Bronchial epithelial cell (primary cell): Measurements from ENCODE around the gene NEMP1. TPM values are rescaled to one million over a fixed set of nuclear protein-coding genes. Genes with fewer than 3 reads are reported as not detected.

Source experiments
- DNase-seq: peaks from one replicate; pipeline ENCODE4 v3.0.0-alpha.2; 2010; ENCODE audit warnings: low read depth
- FAIRE-seq: peaks from 2 replicates; lab custom pipeline; 2011; peaks lifted over from hg19 to GRCh38; lab: Jason Lieb, UNC
- H3K27me3 ChIP-seq: 2 replicates; pipeline ENCODE4 v1.5.1; 2011; ENCODE audit warnings: low read length; ENCODE audit not compliant: control insufficient read depth, insufficient read depth
- H3K36me3 ChIP-seq: 2 replicates; pipeline ENCODE4 v1.5.1; 2011; ENCODE audit warnings: low read length; ENCODE audit not compliant: control insufficient read depth, insufficient read depth
- H3K4me3 ChIP-seq: 2 replicates; pipeline ENCODE4 v1.5.1; 2011; ENCODE audit warnings: mild to moderate bottlenecking, low read depth, low read length, control low read depth
- total RNA-seq: library from RNA; depleted of rRNA; stranded (reverse); fragments of >200 nt; gene quantifications from 2 replicates; pipeline ENCODE4 v1.2.1, GENCODE V29; 2014
- TF ChIP-seq, protein P1 (sequence below): IDR thresholded peaks from 2 replicates; pipeline ENCODE4 v1.5.1; 2011; ENCODE audit warnings: mild to moderate bottlenecking, moderate library complexity, low read length, control low read depth, inconsistent platforms; ENCODE audit not compliant: insufficient read depth, severe bottlenecking

The NEMP1 gene
- total RNA-seq, 1 donor from 2014 or later = 4.2 TPM

DNA sequence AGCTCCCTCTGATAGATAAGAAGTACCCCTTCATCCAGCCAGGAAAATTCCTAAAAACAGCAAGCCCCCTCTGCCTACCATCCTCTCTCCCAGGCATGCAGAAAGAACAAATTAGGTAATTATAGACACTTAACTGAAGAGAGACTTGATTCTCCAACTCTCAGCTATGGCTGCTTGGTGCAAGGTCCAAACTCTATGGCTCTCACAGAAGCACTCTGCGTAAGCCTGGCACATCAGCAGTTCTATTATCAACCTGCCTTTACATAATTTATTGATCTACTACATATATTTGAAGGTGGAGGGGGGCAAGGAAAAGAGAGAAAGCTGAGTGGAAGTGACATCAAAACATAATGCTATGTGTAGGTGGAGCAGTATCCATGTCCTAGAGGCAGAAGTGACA lies 27.6 kb downstream of the NEMP1 start:
- H3K4me3 ChIP-seq = no peak overlapping the region
- FAIRE-seq = no peak

GRCh38 chr12:57049890-57050289 lies 28.7 kb downstream of the NEMP1 start, which contains the start of gene MYO1A:
Gene MYO1A (minus strand): TSS chr12:57050129. CDS start chr12:57048323, 1,806 bp downstream.
- DNase-seq (no peak), FAIRE-seq (no peak)
- TF ChIP-seq, protein P1, sequence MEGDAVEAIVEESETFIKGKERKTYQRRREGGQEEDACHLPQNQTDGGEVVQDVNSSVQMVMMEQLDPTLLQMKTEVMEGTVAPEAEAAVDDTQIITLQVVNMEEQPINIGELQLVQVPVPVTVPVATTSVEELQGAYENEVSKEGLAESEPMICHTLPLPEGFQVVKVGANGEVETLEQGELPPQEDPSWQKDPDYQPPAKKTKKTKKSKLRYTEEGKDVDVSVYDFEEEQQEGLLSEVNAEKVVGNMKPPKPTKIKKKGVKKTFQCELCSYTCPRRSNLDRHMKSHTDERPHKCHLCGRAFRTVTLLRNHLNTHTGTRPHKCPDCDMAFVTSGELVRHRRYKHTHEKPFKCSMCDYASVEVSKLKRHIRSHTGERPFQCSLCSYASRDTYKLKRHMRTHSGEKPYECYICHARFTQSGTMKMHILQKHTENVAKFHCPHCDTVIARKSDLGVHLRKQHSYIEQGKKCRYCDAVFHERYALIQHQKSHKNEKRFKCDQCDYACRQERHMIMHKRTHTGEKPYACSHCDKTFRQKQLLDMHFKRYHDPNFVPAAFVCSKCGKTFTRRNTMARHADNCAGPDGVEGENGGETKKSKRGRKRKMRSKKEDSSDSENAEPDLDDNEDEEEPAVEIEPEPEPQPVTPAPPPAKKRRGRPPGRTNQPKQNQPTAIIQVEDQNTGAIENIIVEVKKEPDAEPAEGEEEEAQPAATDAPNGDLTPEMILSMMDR = no peak

More for the DNA sequence above, 27.6 kb downstream of the NEMP1 start:
- TF ChIP-seq, protein P1 = no peak
- no peak for DNase-seq
- peaks cover 5% of the 10 kb centered on the region for H3K27me3 ChIP-seq
- H3K36me3 ChIP-seq = no peaks in the 10 kb centered on the region

DNA sequence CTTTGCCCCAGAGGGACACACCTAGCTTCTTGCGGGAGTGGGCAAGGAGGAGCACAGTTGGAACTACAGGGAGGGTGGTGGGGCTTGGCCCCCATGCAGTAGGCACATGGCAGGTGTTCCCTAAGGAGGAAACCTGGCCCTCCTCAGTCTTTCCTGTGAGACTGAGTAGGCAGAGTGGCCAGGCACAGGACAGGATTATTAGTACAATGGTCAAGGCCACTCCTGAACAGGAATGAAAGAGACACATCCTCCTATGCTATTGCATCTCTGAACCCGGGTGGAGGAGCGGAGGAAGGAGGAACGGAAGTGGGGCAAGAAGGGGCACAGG lies 29.5 kb downstream of the NEMP1 start:
- TF ChIP-seq, protein P1 = no peak
- Histone ChIP-seq H3K27me3 (peaks cover 5% of the 10 kb centered on the region), H3K4me3 (no peak overlapping the region), H3K36me3 (no peaks in the 10 kb centered on the region)
- no peak for FAIRE-seq
- no peak for DNase-seq

More at GRCh38 chr12:57049890-57050289, 28.7 kb downstream of the NEMP1 start, which contains the start of gene MYO1A:
- H3K4me3 ChIP-seq = no peak within 1 kb of the TSS
- no peaks in the 10 kb centered on the region for H3K36me3 ChIP-seq
- H3K27me3 ChIP-seq = peaks cover 5% of the 10 kb centered on the region

DNA sequence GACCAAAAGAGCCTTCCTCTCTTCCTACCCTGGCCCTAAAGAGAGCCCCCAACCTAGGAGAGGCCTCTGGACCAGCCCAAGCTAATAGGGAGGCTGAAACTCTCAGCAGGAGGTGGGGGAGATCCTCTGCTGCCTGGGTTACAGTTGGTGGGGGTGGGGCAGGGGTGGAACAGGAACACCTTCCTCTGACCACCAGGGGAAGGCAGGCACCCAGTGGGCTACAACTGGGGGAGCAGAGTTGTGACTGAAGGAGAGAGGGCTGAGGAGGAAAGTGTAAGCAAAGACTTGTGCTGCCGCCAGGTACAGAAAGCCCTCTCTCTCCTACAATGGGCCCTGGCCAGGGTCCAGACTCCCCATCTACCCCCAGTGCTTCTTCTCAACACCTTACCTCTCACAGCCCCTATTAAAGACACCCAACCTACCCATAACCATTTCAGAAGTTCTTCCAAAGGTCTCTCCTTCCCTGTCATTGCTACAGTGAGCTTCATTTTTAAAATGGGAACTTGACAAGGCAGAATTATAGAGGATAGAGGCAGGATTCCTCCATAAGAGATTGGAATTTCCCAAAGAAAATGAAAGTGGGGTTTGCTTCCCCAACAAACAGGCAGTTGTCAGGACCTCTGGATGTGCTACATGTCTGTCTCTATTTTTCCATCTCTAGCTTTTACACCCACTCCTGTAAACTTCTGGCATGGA lies 30.0 kb downstream of the NEMP1 start:
- TF ChIP-seq, protein P1 = no peak
- no peak overlapping the region for H3K4me3 ChIP-seq
- no peak for DNase-seq
- H3K27me3 ChIP-seq = peaks cover 5% of the 10 kb centered on the region
- H3K36me3 ChIP-seq = no peaks in the 10 kb centered on the region
- no peak for FAIRE-seq

- peaks cover 5% of the 10 kb centered on the region for H3K27me3 ChIP-seq
- FAIRE-seq = no peak
Observed at GRCh38 chr12:57047981-57048380, 30.6 kb downstream of the NEMP1 start.

More at GRCh38 chr12:57047981-57048380, 30.6 kb downstream of the NEMP1 start:
- no peak for DNase-seq
- TF ChIP-seq, protein P1 = no peak
- Histone ChIP-seq H3K4me3 (no peak overlapping the region), H3K36me3 (no peaks in the 10 kb centered on the region)
